ENCODE results near the gene DNAJB13.
"Not testable (repeated sequence)": the region's sequence is repeated elsewhere in the genome, so short reads cannot be mapped to it uniquely, and the experiment has no call there.

DNAJB13 gene, protein sequence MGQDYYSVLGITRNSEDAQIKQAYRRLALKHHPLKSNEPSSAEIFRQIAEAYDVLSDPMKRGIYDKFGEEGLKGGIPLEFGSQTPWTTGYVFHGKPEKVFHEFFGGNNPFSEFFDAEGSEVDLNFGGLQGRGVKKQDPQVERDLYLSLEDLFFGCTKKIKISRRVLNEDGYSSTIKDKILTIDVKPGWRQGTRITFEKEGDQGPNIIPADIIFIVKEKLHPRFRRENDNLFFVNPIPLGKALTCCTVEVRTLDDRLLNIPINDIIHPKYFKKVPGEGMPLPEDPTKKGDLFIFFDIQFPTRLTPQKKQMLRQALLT

GRCh38 chr11:73950869-73951710 is at the start of gene DNAJB13:
TSS of gene DNAJB13 (plus strand) at chr11:73951026. CDS start at chr11:73951070, 44 bp downstream.
- peak; percentile 38 for DNase-seq

GRCh38 chr11:73902303-73902702 is 48.5 kb upstream of the DNAJB13 start:
- DNase-seq, result no peak

DNA sequence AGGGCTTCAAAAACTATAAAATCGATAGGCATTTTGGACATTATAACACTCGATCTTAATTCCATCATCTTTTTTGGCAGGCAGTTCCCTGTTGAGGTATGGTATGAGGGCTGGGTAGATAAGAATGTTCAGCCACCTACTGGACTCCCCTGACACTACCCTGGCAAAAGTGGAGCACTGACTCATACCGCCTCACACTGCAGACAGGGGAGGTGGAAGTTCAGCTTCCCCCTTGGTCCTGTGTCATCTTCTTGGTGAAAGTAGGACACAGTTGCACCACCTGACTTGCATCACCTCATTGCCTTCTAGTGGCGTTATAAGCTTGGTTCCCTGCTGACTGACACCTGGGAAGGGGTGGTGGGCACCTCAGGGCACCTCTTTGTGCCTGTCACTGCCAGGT is 43.6 kb upstream of the DNAJB13 start:
- peak; percentile 20 for DNase-seq

- DNase-seq, result no peak
Measured at GRCh38 chr11:73912026-73912425, 38.8 kb upstream of the DNAJB13 start.

DNA sequence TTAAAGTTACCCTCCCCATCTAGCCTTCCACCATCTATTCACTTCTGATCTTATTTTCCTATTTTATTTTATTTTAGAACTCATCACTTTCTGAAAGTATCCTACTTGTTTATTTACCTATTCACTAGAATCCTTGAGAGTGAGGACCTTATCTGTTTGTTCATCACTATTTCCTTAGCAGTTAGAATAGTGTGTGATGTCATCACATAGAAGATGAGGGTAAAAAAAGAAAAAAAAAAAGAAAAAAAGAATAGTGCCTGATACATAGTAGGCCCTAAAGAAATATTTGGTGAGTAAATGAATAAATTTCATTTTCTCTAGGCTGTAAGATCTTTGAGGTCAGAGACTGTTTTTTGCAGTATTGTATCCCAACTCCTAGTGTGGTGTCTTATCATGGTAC is 37.4 kb upstream of the DNAJB13 start:
- DNase-seq, result no peak

- DNase-seq, result no peak
Measured at GRCh38 chr11:73914284-73914683, 36.5 kb upstream of the DNAJB13 start.

DNA sequence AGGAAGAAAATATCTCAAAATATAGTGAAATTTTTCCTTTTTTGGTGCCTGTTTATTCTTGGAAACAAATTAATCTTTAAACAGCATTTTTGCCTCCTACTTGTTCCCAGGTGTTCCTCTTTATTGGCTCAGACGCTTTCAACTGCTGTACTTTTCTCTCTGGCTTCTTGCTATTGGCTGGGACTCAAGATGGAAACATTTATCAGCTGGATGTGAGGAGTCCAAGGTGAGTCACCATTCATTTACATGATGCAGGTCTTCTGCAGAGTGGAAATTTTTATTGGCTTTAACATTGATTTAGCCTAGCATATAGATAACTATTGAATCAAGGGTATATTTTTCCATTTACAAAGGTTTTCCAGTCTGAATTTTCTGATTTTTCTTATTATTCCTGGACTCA is 34.4 kb upstream of the DNAJB13 start:
- no peak for DNase-seq

DNA sequence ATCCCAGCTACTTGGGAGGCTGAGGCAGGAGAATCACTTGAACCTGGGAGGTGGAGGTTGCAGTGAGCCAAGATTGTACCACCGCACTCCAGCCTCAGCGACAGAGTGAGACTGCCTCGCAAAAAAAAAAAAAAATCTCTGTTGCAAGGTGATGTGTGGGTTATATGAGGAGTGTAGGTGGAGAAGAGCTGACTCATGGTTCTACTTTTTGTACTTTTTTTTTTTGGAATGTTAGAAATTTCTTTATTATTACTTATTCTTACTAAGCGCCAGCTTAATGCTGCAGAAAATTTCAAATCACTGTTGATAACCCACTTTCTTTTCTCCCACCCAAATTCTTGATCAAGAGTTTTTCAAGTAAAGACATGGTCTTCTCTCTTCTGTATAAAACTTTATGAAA is 29.6 kb upstream of the DNAJB13 start:
- no peak for DNase-seq

GRCh38 chr11:73929388-73929787 is 21.4 kb upstream of the DNAJB13 start:
- no peak for DNase-seq

DNA sequence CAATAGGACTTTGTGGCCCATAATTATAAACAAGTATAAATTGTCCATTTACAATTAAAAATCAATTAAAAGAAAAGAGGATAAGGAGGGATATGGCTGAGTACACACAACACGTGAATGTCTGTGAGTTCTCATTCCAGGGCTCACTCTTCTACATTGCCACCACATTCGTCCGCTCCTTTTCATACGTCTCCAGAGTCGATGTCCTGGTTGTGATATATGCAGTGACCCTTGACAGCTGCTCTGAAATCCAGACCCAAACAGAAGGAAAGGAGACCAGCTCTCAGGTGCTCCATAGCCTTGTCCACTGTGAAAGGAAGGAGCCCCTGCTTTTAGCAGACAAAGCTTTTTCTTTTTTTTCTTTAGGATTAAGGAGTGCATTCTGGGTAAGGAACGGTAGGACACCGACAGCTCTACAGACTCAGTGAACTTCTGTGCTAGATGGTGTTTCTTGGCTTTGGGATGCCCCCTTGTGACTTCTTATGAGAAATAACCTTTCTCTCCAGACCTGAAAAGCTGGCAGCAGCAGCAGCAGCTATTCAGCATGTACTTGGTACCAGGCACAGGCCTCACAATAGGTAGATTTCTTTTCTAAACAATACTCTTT is 19.7 kb upstream of the DNAJB13 start:
- DNase-seq, result no peak

- no peak for DNase-seq
Measured at GRCh38 chr11:73931951-73932350, 18.9 kb upstream of the DNAJB13 start.

DNA sequence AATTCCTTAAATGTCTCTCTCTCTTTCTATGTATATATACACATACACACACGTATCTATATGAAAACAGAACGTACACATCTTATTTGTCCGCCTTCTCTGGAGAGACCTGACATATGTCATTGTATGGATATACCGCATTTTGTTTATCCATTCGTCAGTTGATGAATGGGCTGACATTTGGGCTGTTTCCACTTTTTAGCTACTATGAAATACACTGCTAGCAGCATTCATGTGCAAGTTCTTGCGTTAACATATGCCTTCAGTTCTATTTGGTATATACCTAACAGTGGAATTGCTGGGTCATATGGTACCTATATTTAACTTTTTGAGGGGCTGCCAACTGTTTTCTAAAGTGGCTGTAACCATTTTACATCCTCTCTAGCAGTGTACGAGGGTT is 18.0 kb upstream of the DNAJB13 start:
- no peak for DNase-seq

DNA sequence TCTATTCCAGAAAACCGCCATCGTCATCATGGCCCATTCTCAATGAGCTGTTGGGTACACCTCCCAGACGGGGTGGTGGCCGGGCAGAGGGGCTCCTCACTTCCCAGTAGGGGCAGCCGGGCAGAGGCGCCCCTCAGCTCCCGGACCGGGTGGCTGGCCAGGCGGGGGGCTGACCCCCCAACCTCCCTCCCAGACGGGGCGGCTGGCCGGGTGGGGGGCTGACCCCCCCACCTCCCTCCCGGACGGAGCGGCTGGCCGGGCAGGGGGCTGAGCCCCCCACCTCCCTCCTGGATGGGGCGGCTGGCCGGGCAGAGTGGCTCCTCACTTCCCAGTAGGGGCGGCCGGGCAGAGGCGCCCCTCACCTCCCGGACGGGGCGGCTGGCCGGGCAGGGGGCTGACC is 14.8 kb upstream of the DNAJB13 start:
- not testable (repeated sequence) for DNase-seq

DNA sequence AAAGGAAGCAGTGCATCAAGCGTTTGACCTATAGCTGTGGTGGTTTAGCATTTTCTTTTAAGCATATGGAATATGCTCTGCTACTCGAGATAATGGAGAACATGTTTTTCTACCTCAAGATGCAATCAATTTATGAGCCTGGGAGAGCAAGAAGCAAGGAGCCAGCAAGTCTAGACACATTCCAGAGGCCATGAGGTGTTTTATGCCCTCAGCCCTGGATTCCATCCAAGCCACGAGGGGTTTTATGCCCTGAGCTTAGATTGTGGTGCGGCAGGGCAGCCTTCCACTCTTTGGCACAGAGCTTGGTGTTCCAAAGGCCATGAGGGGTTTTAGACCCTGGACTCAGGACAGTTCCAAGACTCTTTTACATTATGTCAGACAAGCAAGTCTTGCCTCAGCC is 11.7 kb upstream of the DNAJB13 start:
- no peak for DNase-seq

DNA sequence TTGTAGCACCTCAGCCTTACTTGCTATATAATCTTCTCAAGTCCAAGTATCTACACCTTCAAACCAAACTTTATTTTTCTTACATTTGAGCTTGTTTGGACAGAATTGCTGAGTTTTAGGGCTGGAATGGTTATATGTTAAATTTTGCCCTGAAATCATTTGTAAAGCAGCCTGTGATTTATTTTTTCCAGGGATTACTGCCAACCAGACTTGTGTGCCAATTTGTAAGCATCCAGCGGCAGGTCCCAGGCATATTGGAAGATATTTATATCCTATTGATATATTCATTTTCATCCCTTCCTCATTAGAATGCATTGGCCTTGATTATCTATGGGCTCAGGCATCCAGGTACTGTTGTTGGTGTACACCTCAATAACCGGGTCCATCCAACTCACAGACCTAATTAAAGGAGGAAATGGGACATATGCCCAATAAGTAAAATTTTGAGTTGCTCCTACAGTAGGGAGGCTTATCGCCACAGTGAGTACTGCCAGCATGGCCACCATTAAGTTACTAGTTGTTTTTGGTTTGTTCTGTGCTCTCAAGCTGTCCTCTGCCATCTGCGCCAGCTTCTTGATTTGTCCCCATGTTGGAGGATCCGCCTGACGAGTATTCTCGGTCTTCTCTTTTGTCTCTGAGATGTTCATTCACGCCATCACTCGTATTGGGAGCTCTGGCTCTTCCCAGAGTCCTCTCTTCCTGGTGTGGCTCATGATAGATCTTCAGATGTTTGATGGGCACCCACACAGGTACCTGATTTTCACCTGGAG is 9.8 kb upstream of the DNAJB13 start:
- no peak for DNase-seq

DNA sequence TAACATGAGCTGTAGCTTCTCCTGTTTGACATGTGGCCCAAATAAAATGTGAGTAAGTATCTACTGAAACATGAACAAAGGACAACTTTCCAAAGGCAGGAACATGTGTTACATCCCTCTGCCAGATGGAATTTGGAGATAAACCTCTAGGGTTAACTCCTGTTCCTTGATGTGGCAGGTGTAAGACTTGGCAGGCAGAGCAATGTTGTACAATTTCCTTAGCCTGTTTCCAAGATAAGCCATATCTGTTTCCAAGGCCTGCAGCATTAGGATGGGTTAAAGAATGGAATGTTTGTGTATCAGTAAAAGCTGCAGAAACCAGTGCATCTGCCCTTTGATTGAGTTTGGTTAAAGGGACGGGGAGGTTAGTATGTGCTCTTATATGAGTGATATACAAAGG is 8.8 kb upstream of the DNAJB13 start:
- DNase-seq, result no peak

DNA sequence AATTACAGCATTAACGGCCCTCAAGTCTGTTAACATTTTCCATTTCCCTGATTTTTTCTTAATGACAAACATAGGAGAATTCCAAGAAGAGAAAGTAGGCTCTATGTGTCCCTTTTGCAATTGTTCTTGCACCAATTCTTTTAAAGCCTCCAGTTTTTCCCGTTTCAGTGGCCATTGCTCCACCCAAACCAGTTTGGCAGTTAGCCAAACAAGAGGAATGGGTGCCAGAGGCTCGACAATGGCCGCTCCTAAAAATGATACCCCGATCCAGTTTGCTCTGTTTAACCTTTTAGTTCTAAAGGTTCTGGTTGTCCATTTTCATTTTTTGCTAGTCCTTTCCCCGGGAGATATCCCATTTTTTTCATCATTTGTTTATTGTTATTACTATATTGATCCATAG is 6.7 kb upstream of the DNAJB13 start:
- DNase-seq, result no peak

DNA sequence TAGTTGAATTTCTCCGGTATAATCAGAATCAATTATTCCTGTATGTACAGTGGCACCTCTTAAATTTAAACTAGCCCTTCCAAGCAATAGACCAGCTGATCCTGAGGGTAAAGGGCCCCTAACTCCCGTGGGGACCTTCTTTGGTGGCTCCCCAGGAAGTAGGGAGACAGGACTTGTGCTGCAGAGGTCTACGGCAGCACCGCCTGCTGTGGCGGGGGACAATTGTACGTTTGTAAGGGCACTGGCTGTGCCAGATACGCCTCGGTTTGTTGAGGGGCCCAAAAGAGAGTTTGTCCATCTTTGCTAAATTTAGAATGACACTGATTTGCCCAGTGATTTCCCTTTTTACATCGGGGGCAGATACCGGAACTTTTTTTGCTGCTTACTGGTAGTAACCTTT is 5.9 kb upstream of the DNAJB13 start:
- no peak for DNase-seq

DNA sequence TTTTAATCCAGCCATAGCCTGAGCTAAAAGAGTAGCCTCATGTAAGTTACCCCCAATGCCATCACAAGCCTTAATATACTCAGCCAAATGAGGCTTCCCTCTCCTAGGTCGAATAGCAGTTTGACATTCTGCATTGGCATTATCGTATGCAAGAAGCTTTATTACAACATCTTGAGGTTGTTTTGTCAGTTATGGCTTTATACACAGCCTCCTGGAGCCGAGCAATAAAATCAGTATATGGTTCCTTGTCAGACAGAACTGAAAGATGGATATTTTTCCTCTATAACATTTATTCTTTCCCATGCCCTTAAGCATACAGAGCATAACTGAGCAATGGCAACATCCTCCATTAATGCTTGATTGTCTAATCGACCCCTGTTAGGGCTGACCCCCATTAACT is 5.4 kb upstream of the DNAJB13 start:
- DNase-seq, result no peak

DNA sequence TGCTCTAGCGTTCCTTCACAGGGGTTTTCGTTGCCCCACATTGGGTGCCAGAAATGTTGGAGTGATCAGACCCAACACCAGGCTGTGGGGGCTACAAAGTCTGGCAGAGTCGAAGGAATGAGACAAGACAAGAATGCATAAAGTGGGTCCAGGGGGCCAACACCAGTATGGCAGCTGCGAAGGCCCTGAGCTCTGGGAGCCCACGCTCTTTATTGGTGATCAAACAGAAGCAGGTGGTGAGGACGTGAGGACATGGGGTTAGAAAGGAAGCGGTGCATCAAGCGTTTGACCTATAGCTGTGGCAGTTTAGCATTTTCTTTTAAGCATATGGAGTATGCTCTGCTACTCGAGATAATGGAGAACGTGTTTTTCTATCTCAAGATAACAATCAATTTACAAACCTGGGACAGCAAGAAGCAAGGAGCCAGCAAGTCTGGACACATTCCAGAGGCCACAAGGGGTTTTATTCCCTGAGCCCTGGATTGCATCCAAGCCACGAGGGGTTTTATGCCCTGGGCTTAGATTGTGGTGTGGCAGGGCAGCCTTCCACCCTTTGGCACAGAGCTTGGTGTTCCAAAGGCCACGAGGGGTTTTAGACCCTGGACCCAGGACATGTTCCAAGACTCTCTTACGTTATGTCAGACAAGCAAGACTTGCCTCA is 3.9 kb upstream of the DNAJB13 start:
- DNase-seq, result no peak

DNA sequence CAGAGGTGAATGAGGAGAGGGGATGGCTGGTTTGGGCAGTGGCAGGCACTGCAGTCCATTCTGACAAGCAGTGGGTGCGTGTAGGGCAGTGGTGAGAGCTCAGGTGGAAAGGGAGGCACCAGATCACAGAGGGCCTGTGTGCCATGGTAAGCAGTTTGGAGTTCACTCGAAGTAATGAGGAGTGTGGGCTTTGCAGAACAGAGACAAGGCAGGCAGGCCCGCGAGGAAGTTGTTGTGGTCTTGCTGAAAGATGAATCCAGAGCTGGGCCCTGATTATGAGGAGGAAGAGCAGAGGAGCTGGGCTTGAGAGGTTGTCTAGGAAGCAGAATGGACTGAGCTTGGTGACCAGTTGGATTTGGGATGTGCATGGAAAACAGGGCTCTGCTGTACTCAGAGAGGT is 1.6 kb upstream of the DNAJB13 start:
- no peak for DNase-seq

DNA sequence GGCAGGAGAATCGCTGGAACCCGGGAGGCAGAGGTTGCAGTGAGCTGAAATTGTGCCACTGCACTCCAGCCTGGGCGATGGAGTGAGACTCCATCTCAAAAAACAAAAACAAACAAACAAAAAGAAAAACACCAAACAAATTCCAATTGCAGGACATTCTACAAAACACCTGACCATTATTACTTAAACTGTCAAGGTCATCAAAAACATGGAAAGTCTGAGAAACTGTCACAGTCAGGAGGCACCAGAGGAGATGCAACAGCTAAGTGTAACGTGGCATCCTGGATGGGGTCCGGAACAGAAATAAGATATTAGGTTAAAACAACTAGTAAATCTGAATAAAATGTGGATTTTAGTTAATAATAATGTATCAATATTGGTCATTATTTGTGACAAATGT is 914 bp upstream of the DNAJB13 start:
- no peak for DNase-seq

GRCh38 chr11:73951797-73952196 is 971 bp downstream of the DNAJB13 start:
- DNase-seq, result no peak

Measured in CD4-positive, alpha-beta T cell treated with Interleukin-15 for 1 hour (primary cell).